Astrocyte (in vitro differentiated cells and primary cell): ENCODE data around the gene ZNF234.

Source experiments
- EZH2 ChIP-seq: IDR thresholded peaks from 2 replicates; pipeline ENCODE4 v1.6.1; 2012; ENCODE audit warnings: mild to moderate bottlenecking, low read length, inconsistent platforms; ENCODE audit not compliant: insufficient read depth
- TF ChIP-seq, protein P1 (sequence below): IDR thresholded peaks from 2 replicates; pipeline ENCODE4 v1.5.1; 2011; ENCODE audit warnings: low read depth, mild to moderate bottlenecking, inconsistent platforms, low read length, moderate library complexity; ENCODE audit not compliant: insufficient read depth

DNA sequence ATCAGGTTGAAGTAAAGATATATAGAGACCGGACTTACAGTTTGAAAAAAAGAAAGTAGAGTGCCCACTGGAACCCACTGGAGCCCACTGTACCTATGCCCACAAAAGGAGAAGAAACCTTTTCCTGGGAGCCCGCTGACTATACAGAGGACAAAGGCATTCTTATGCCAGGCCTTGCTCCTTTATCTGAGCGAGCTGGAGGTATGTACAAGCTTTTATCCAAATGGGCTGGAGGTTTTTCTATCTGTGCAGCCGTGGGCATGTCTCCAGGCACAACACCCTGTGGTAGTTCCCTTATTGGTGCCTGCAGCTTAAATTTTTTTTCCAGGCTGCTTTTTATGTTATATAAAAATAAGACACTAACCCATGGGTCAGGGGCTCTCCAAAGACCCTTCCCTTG, 8.4 kb downstream of the ZNF234 start:
- TF ChIP-seq, protein P1, sequence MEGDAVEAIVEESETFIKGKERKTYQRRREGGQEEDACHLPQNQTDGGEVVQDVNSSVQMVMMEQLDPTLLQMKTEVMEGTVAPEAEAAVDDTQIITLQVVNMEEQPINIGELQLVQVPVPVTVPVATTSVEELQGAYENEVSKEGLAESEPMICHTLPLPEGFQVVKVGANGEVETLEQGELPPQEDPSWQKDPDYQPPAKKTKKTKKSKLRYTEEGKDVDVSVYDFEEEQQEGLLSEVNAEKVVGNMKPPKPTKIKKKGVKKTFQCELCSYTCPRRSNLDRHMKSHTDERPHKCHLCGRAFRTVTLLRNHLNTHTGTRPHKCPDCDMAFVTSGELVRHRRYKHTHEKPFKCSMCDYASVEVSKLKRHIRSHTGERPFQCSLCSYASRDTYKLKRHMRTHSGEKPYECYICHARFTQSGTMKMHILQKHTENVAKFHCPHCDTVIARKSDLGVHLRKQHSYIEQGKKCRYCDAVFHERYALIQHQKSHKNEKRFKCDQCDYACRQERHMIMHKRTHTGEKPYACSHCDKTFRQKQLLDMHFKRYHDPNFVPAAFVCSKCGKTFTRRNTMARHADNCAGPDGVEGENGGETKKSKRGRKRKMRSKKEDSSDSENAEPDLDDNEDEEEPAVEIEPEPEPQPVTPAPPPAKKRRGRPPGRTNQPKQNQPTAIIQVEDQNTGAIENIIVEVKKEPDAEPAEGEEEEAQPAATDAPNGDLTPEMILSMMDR = no peak
- TF ChIP-seq EZH2 = no peak
